LNCaP clone FGC (cell line): ENCODE results near the gene ABCA7.

Experiments used
- DNase-seq: peaks from one replicate; pipeline ENCODE4 v3.0.0-alpha.2; 2011; ENCODE audit warnings: low read depth
- H3K4me3 ChIP-seq: 2 replicates; pipeline ENCODE4 v1.5.1; 2011; ENCODE audit warnings: mild to moderate bottlenecking, low read depth, low read length, control low read depth
- TF ChIP-seq, protein P1 (sequence below): IDR thresholded peaks from 2 replicates; pipeline ENCODE4 v1.5.1; 2012; ENCODE audit warnings: mild to moderate bottlenecking; ENCODE audit not compliant: control insufficient read depth, insufficient read depth; ENCODE audit errors: extremely low read depth

Gene ABCA7

DNA sequence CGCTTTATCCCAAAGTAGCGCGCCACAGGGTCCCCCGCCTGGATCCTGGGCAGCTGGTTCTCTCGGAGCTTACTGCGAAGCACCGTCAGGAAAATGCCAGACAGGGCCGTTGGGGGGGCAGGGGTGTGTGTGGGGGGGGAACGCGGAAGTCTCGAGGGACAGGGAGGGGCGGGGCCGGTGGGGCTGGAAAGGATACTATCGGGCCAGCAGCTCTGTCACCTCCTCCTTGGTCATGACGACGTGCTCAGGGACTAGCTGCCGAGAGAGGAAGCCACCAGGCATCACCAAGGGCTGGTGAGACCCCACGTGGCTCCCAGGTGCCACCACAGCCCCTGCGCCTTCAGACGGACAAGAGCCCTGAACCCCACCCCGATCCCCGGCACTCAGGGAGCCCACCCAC, 50.0 kb downstream of the ABCA7 start:
- no peak overlapping the region for H3K4me3 ChIP-seq
- DNase-seq, result no peak
- TF ChIP-seq, protein P1, sequence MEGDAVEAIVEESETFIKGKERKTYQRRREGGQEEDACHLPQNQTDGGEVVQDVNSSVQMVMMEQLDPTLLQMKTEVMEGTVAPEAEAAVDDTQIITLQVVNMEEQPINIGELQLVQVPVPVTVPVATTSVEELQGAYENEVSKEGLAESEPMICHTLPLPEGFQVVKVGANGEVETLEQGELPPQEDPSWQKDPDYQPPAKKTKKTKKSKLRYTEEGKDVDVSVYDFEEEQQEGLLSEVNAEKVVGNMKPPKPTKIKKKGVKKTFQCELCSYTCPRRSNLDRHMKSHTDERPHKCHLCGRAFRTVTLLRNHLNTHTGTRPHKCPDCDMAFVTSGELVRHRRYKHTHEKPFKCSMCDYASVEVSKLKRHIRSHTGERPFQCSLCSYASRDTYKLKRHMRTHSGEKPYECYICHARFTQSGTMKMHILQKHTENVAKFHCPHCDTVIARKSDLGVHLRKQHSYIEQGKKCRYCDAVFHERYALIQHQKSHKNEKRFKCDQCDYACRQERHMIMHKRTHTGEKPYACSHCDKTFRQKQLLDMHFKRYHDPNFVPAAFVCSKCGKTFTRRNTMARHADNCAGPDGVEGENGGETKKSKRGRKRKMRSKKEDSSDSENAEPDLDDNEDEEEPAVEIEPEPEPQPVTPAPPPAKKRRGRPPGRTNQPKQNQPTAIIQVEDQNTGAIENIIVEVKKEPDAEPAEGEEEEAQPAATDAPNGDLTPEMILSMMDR, result no peak

DNA sequence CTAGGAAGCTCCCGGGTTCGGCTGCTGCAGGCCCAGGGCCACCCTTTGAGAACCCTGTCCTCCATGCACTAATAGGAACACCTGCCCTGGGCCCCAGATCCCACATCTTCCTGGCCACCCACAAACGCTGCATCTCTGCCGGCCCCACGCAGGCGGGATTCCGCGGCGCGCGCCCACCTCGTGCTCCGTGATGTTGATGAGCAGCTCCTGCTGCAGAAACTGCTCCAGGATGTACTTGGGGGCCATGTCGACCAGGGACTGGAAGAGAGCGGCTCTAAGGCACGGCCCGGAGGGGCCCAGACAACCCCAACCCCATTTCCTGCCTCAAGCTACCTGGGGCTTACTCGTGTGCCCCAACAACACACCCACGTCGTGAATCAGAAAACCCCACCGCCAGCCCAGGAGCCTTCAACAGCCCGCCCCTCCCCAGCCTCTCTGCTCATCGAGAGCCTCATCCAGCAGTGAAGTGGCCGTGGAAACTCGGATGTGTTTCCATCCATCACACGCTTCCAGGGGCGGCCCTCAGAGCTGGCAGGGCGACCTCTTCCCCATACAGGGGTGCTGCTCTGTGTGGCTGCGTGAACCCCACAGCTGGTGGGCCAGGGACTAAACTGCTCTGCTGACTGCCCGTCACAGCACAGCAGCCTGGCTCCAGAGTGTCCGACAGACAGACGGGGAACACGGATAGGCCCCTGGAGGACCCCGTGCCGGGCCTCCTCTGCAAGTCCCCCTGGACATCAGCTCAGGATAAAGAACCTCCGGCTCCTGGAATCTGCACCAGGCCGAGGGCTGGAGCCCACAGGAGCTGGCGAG, 51.0 kb downstream of the ABCA7 start:
- no peak for DNase-seq
- TF ChIP-seq, protein P1, result no peak
- H3K4me3 ChIP-seq, result no peak overlapping the region

DNA sequence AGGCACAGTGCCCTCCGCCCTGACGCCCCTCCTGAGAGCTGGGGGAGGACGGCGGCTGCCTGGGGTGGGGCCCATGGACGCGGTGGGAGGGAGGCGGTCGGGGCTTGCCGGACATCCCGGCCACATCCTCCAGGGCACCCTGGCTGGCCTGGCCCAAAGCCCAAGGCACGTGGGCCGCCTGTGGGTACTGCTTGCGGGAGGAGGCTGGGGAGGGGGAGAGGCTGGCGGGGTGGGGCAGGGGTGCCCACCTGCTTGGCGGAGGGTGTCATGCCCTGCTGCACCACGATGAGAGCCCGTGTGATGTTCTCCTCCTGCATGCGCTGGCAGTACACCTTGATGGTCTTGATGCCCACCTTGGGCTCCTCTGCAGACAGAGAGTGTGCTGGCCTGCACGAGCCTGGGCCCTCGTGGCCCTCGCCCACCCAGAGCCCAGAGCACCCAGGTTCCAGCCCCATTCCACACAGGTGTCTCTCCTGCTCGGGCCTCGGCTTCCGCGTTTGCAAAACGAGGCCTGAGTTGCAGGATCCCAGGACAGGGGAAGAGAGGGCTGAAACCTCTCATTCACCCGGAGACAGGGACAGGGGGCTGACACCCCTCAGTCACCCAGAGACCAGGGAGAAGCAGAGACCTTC, 51.8 kb downstream of the ABCA7 start:
- DNase-seq, result no peak
- TF ChIP-seq, protein P1, result no peak
- H3K4me3 ChIP-seq, result no peak overlapping the region

DNA sequence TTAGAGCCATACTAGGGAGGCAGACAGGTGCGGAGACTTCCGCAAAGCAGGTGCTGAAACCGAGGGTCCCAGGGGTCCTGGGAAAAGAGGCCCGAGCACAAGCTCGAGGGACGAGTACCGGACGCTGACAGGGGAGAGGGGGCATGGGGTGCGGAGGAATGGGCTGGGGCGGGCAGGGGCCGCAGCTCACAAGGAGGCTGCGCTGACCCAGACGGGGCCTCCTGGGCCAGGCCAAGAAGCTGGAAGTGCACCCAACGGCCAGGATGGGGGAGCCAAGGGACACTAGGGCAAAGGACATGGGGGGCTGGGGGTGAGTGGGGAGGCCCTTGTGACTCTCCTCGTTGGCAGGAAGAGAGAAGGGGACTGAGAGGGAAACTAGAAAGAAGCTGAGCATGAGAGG, 53.4 kb downstream of the ABCA7 start:
- H3K4me3 ChIP-seq, result peak overlapping the region; percentile 97

DNA sequence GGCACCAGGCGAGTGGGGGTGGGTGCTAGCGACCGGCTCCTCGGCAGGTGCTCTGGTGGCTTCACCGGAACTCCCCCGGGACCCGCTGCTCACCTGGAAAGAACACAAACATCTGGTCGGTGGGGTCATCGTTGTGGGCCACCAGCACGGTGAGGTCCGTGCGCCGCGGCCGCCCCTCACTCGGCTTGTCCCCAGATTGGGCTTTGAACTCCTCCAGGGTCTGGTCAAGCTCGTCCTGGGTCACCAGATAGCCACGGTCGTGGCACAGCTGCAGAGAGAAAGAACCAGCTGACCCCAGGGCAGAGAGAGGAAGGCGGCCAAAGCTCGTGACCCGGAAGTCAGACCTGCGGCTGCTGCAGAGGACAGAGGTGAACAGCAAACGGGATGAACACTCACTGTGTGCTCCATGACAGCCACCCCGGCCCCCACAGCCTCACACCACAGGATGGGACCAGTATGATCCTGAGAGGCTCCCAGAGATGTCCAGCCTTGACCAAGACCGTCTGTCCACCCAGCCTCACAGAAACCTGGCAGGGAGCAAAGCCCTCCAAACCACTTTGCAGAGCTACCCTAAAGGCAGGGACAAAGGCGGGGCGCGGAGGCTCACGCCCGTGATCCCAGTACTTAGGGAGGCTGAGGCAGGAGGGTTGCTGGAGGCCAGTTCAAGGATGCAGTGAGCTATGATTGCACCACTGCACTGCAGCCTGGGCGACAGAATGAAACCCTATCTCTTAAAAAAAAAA, 54.1 kb downstream of the ABCA7 start:
- peak overlapping the region; percentile 97 for H3K4me3 ChIP-seq
- DNase-seq, result no peak
- TF ChIP-seq, protein P1, result no peak

More for the DNA sequence above, 53.4 kb downstream of the ABCA7 start:
- TF ChIP-seq, protein P1, result no peak
- no peak for DNase-seq

DNA sequence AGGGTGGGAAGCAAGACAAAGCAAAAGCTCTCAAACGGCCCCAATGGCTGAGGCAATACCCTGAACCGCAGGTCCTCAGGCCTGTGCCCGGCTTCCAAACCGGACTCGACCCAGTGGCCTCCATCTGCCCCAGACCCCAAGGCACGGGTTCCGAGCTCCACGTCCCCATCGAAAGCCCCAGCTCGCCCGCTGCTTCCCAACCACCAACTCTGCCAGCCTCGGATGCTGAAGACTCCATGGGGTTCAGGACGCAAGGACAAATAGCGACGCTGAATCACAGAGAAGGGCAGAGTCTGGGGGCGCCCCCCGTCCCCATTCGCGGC, 54.7 kb downstream of the ABCA7 start:
- TF ChIP-seq, protein P1, result no peak
- peak overlapping the region; percentile 97 for H3K4me3 ChIP-seq

More for the DNA sequence above, 54.7 kb downstream of the ABCA7 start:
- no peak for DNase-seq
